ENCODE measurements around the gene DAAM2. TPM values are rescaled to one million over a fixed set of nuclear protein-coding genes. Genes with fewer than 3 reads are reported as not detected.

Gene DAAM2
- total RNA-seq, 1 donor from 2014 or later: 31.8 TPM

DNA sequence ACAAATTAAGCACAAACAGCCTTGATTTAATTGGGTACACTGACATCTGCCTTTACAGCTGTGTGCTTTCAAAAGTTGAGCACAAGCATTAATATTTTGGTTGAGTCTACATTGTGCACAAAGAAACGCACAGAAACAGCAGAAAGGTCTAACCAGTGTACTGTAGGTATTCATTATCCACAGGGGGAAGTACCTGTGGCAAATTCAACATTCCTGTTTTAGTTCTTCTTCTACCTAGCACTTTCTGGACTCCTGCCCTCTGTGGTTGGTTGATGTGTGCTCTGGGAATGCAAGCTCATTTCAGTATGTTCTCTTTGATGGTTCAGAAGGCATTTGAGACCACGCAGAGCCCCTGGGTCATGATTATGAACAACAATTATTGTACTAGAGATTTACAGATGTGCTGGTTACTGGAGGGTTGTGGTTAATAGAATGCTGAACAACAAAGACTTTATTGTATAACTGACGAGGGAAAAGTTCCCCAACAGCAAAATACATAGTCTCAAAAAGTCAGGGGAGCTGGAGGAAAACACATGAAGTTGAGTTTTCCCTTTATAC is 26.6 kb upstream of the DAAM2 start:
- peaks cover 0 to 2% (median 0%) of the 10 kb centered on the region in 3 donors for H3K27me3 ChIP-seq (ENCODE audit: control insufficient read depth in 3 of 3, insufficient read depth in 3 of 3, low read length in 3 of 3)
- H3K9me3 ChIP-seq (ENCODE audit: control insufficient read depth in 3 of 3, low read length in 3 of 3): no peaks in the 10 kb centered on the region
- peaks cover 5 to 9% (median 5%) of the 10 kb centered on the region in 3 donors for H3K4me1 ChIP-seq (ENCODE audit: control insufficient read depth in 3 of 3, insufficient read depth in 3 of 3, low read length in 3 of 3)
- no peak overlapping the region for H3K4me3 ChIP-seq (ENCODE audit: low read length in 3 of 3)
- no peak overlapping the region for H3K9ac ChIP-seq (ENCODE audit: low read depth in 1 of 3, low read length in 3 of 3)
- H3K27ac ChIP-seq (ENCODE audit: low read depth, low read length): no peak overlapping the region
- H3K36me3 ChIP-seq (ENCODE audit: control insufficient read depth in 3 of 3, insufficient read depth in 3 of 3, low read length in 3 of 3): no peaks in the 10 kb centered on the region

GRCh38 chr6:39769012-39769411 is 23.2 kb upstream of the DAAM2 start:
- Histone ChIP-seq H3K4me1 (ENCODE audit: control insufficient read depth in 3 of 3, insufficient read depth in 3 of 3, low read length in 3 of 3) (peaks cover 8 to 18% (median 11%) of the 10 kb centered on the region in 3 donors), H3K27me3 (ENCODE audit: control insufficient read depth in 3 of 3, insufficient read depth in 3 of 3, low read length in 3 of 3) (no peaks in the 10 kb centered on the region), H3K4me3 (ENCODE audit: low read length in 3 of 3) (no peak overlapping the region), H3K27ac (ENCODE audit: low read depth, low read length) (no peak overlapping the region), H3K9me3 (ENCODE audit: control insufficient read depth in 3 of 3, low read length in 3 of 3) (no peaks in the 10 kb centered on the region), H3K9ac (ENCODE audit: low read depth in 1 of 3, low read length in 3 of 3) (no peak overlapping the region), H3K36me3 (ENCODE audit: control insufficient read depth in 3 of 3, insufficient read depth in 3 of 3, low read length in 3 of 3) (no peaks in the 10 kb centered on the region)

- no peak overlapping the region for H3K27ac ChIP-seq (ENCODE audit: low read depth, low read length)
- H3K36me3 ChIP-seq (ENCODE audit: control insufficient read depth in 3 of 3, insufficient read depth in 3 of 3, low read length in 3 of 3): no peaks in the 10 kb centered on the region
- H3K4me1 ChIP-seq (ENCODE audit: control insufficient read depth in 3 of 3, insufficient read depth in 3 of 3, low read length in 3 of 3): peaks cover 8 to 18% (median 11%) of the 10 kb centered on the region in 3 donors
- H3K9me3 ChIP-seq (ENCODE audit: control insufficient read depth in 3 of 3, low read length in 3 of 3): no peaks in the 10 kb centered on the region
- no peaks in the 10 kb centered on the region for H3K27me3 ChIP-seq (ENCODE audit: control insufficient read depth in 3 of 3, insufficient read depth in 3 of 3, low read length in 3 of 3)
- H3K4me3 ChIP-seq (ENCODE audit: low read length in 3 of 3): no peak overlapping the region
- H3K9ac ChIP-seq (ENCODE audit: low read depth in 1 of 3, low read length in 3 of 3): no peak overlapping the region
Observed at GRCh38 chr6:39770446-39770845, 21.7 kb upstream of the DAAM2 start.

GRCh38 chr6:39772559-39773273 is 19.5 kb upstream of the DAAM2 start:
- Histone ChIP-seq H3K36me3 (ENCODE audit: control insufficient read depth in 3 of 3, insufficient read depth in 3 of 3, low read length in 3 of 3) (no peaks in the 10 kb centered on the region), H3K27me3 (ENCODE audit: control insufficient read depth in 3 of 3, insufficient read depth in 3 of 3, low read length in 3 of 3) (no peaks in the 10 kb centered on the region), H3K4me3 (ENCODE audit: low read length in 3 of 3) (no peak overlapping the region), H3K27ac (ENCODE audit: low read depth, low read length) (no peak overlapping the region), H3K9ac (ENCODE audit: low read depth in 1 of 3, low read length in 3 of 3) (no peak overlapping the region), H3K9me3 (ENCODE audit: control insufficient read depth in 3 of 3, low read length in 3 of 3) (no peaks in the 10 kb centered on the region), H3K4me1 (ENCODE audit: control insufficient read depth in 3 of 3, insufficient read depth in 3 of 3, low read length in 3 of 3) (peaks cover 15 to 26% (median 19%) of the 10 kb centered on the region in 3 donors)

DNA sequence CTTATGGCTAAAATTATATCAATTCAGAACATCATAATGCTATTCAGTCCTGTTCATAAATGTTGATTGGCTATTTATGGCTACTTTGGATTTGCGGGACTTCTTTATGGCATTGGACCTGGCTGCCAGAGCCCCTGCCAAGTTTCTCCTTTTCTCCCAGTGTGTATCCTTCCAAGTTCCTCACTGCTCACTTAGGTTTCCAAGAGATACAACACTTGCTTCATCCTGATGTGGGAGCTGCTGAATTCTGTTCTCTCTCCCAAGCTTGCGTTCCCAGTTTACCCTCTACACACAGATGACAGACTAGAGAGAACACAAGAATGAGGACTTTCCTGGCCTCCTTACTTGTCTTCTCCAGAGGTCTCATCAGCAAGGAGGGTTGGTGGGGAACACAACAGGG is 18.4 kb upstream of the DAAM2 start:
- H3K9ac ChIP-seq (ENCODE audit: low read depth in 1 of 3, low read length in 3 of 3): no peak overlapping the region
- H3K36me3 ChIP-seq (ENCODE audit: control insufficient read depth in 3 of 3, insufficient read depth in 3 of 3, low read length in 3 of 3): no peaks in the 10 kb centered on the region
- no peak overlapping the region for H3K4me3 ChIP-seq (ENCODE audit: low read length in 3 of 3)
- H3K27ac ChIP-seq (ENCODE audit: low read depth, low read length): no peak overlapping the region
- peaks cover 25 to 37% (median 30%) of the 10 kb centered on the region in 3 donors for H3K4me1 ChIP-seq (ENCODE audit: control insufficient read depth in 3 of 3, insufficient read depth in 3 of 3, low read length in 3 of 3)
- no peaks in the 10 kb centered on the region for H3K27me3 ChIP-seq (ENCODE audit: control insufficient read depth in 3 of 3, insufficient read depth in 3 of 3, low read length in 3 of 3)
- H3K9me3 ChIP-seq (ENCODE audit: control insufficient read depth in 3 of 3, low read length in 3 of 3): no peaks in the 10 kb centered on the region

- H3K4me3 ChIP-seq (ENCODE audit: low read length in 3 of 3): no peak overlapping the region
- no peaks in the 10 kb centered on the region for H3K36me3 ChIP-seq (ENCODE audit: control insufficient read depth in 3 of 3, insufficient read depth in 3 of 3, low read length in 3 of 3)
- no peaks in the 10 kb centered on the region for H3K27me3 ChIP-seq (ENCODE audit: control insufficient read depth in 3 of 3, insufficient read depth in 3 of 3, low read length in 3 of 3)
- H3K4me1 ChIP-seq (ENCODE audit: control insufficient read depth in 3 of 3, insufficient read depth in 3 of 3, low read length in 3 of 3): peaks cover 17 to 25% (median 20%) of the 10 kb centered on the region in 3 donors
- no peaks in the 10 kb centered on the region for H3K9me3 ChIP-seq (ENCODE audit: control insufficient read depth in 3 of 3, low read length in 3 of 3)
- H3K9ac ChIP-seq (ENCODE audit: low read depth in 1 of 3, low read length in 3 of 3): no peak overlapping the region
- H3K27ac ChIP-seq (ENCODE audit: low read depth, low read length): no peak overlapping the region
Observed at GRCh38 chr6:39776581-39776980, 15.6 kb upstream of the DAAM2 start.

DNA sequence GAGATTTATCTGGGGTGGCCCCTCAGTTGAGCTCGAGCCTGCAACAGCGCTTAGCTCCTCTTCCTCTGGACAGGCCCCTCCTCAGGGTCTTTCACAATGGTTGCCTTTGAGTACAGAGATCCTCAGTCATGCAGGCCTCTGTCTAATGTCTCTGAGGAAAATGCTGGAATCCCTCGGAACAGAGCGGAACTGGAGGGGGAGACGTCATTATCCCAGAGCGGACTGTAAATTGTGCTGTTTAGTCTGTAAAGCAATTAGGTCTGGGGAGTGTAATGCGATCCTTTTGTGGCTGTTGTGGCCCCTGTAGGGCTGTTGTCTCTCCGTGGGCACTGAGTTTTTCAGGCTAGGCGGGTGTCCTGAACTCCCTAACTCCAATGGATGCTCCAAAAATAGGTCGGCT is 15.0 kb upstream of the DAAM2 start:
- Histone ChIP-seq H3K9me3 (ENCODE audit: control insufficient read depth in 3 of 3, low read length in 3 of 3) (no peaks in the 10 kb centered on the region), H3K27ac (ENCODE audit: low read depth, low read length) (peak overlapping the region; percentile 18)

GRCh38 chr6:39777661-39778060 is 14.5 kb upstream of the DAAM2 start:
- peak overlapping the region; percentile 18 for H3K27ac ChIP-seq (ENCODE audit: low read depth, low read length)
- H3K9ac ChIP-seq (ENCODE audit: low read depth in 1 of 3, low read length in 3 of 3): peak overlapping the region in 1 of 3 donors; percentile 51
- H3K4me1 ChIP-seq (ENCODE audit: control insufficient read depth in 3 of 3, insufficient read depth in 3 of 3, low read length in 3 of 3): peaks cover 17 to 25% (median 20%) of the 10 kb centered on the region in 3 donors
- no peaks in the 10 kb centered on the region for H3K27me3 ChIP-seq (ENCODE audit: control insufficient read depth in 3 of 3, insufficient read depth in 3 of 3, low read length in 3 of 3)
- no peaks in the 10 kb centered on the region for H3K36me3 ChIP-seq (ENCODE audit: control insufficient read depth in 3 of 3, insufficient read depth in 3 of 3, low read length in 3 of 3)
- H3K4me3 ChIP-seq (ENCODE audit: low read length in 3 of 3): peak overlapping the region in 1 of 3 donors; percentile 35
- no peaks in the 10 kb centered on the region for H3K9me3 ChIP-seq (ENCODE audit: control insufficient read depth in 3 of 3, low read length in 3 of 3)

More for the DNA sequence above, 15.0 kb upstream of the DAAM2 start:
- peak overlapping the region in 1 of 3 donors; percentile 51 for H3K9ac ChIP-seq (ENCODE audit: low read depth in 1 of 3, low read length in 3 of 3)
- H3K36me3 ChIP-seq (ENCODE audit: control insufficient read depth in 3 of 3, insufficient read depth in 3 of 3, low read length in 3 of 3): no peaks in the 10 kb centered on the region
- no peaks in the 10 kb centered on the region for H3K27me3 ChIP-seq (ENCODE audit: control insufficient read depth in 3 of 3, insufficient read depth in 3 of 3, low read length in 3 of 3)
- H3K4me1 ChIP-seq (ENCODE audit: control insufficient read depth in 3 of 3, insufficient read depth in 3 of 3, low read length in 3 of 3): peaks cover 17 to 25% (median 20%) of the 10 kb centered on the region in 3 donors
- H3K4me3 ChIP-seq (ENCODE audit: low read length in 3 of 3): no peak overlapping the region

DNA sequence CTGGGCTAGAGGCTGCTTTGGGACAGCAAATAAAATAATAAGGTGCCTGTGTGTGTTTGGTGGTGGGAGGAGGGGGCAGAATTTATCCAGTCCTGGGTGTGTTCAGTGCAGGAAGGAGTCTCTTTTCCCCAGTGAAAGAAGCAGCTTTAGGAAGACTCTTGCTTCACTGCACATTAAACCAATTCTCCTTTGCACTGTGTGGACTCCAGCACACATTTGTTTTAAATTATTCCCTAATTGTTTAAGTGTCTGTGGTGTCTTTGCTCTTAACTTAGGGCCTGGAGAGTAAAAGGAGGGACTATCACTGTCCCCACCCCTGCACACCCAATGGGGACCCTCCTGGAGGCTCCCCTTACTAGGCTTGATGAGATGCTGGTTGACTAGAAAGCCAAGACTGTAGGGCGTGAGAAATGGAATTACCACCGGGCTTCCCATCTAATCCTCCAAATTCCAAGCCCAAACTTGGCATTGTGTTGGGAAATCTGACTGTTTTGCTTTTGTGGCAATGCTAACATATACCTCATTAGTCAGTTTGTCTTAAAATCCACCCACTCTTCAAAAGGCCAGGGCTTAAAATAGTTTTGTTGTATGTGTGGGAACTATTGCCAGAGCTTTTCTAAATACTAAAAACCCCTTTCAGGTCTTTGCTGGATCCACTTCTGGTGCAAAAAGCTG is 13.5 kb upstream of the DAAM2 start:
- H3K36me3 ChIP-seq (ENCODE audit: control insufficient read depth in 3 of 3, insufficient read depth in 3 of 3, low read length in 3 of 3): no peaks in the 10 kb centered on the region
- H3K9ac ChIP-seq (ENCODE audit: low read depth in 1 of 3, low read length in 3 of 3): no peak overlapping the region
- peaks cover 17 to 25% (median 20%) of the 10 kb centered on the region in 3 donors for H3K4me1 ChIP-seq (ENCODE audit: control insufficient read depth in 3 of 3, insufficient read depth in 3 of 3, low read length in 3 of 3)
- H3K4me3 ChIP-seq (ENCODE audit: low read length in 3 of 3): no peak overlapping the region
- no peak overlapping the region for H3K27ac ChIP-seq (ENCODE audit: low read depth, low read length)
- no peaks in the 10 kb centered on the region for H3K9me3 ChIP-seq (ENCODE audit: control insufficient read depth in 3 of 3, low read length in 3 of 3)
- no peaks in the 10 kb centered on the region for H3K27me3 ChIP-seq (ENCODE audit: control insufficient read depth in 3 of 3, insufficient read depth in 3 of 3, low read length in 3 of 3)

DNA sequence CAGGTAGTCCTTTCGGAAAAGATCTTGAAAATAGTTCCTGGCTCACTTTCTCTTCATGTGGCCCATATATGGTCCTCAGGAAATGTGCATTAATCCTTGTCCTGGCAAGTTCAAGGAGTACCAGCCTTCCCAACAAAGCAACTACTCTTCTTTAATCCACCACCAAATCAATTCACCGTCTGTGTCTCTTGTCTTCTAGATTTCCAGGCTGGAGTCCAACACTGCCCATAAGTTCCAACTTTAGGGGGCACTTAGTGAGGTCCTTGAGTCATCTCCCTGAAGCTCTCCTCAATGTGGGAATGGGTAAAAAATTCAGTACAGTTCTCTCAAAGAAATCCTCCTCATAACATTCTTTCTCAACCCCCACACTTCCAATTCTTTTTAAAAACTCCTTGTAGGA is 6.9 kb upstream of the DAAM2 start:
- Histone ChIP-seq H3K27me3 (ENCODE audit: control insufficient read depth in 3 of 3, insufficient read depth in 3 of 3, low read length in 3 of 3) (no peaks in the 10 kb centered on the region), H3K4me1 (ENCODE audit: control insufficient read depth in 3 of 3, insufficient read depth in 3 of 3, low read length in 3 of 3) (no peaks in the 10 kb centered on the region), H3K9ac (ENCODE audit: low read depth in 1 of 3, low read length in 3 of 3) (no peak overlapping the region), H3K36me3 (ENCODE audit: control insufficient read depth in 3 of 3, insufficient read depth in 3 of 3, low read length in 3 of 3) (no peaks in the 10 kb centered on the region), H3K9me3 (ENCODE audit: control insufficient read depth in 3 of 3, low read length in 3 of 3) (no peaks in the 10 kb centered on the region), H3K27ac (ENCODE audit: low read depth, low read length) (no peak overlapping the region), H3K4me3 (ENCODE audit: low read length in 3 of 3) (no peak overlapping the region)
